NCI-H1105 (cell line): Measurements from ENCODE around the gene ACSBG1.
"Not testable (repeated sequence)": the region's sequence is repeated elsewhere in the genome, so short reads cannot be mapped to it uniquely, and the experiment has no call there.

Experiments
- DNase-seq: peaks from one replicate; lab custom pipeline; 2025; lab: John Stamatoyannopoulos, UW

The ACSBG1 gene

GRCh38 chr15:78164010-78164409, 70.4 kb downstream of the ACSBG1 start:
- no peak for DNase-seq

GRCh38 chr15:78162038-78162437, 72.3 kb downstream of the ACSBG1 start:
- no peak for DNase-seq

- DNase-seq, result no peak
Observed at GRCh38 chr15:78159395-78159794, 75.0 kb downstream of the ACSBG1 start.

- DNase-seq, result no peak
Observed at GRCh38 chr15:78157203-78157602, 77.2 kb downstream of the ACSBG1 start.

GRCh38 chr15:78156653-78157052, 77.7 kb downstream of the ACSBG1 start:
- no peak for DNase-seq

GRCh38 chr15:78155355-78155939, 78.9 kb downstream of the ACSBG1 start:
- no peak for DNase-seq

- DNase-seq, result no peak
Observed at GRCh38 chr15:78154955-78155354, 79.4 kb downstream of the ACSBG1 start.

GRCh38 chr15:78151075-78151474, 83.3 kb downstream of the ACSBG1 start:
- DNase-seq, result not testable (repeated sequence)

GRCh38 chr15:78149805-78150751, 84.3 kb downstream of the ACSBG1 start:
- DNase-seq, result peak; percentile 42

GRCh38 chr15:78149068-78149804, 85.1 kb downstream of the ACSBG1 start, which contains the start of gene IDH3A:
IDH3A (plus strand) TSS chr15:78149362; CDS start chr15:78149404, 42 bp downstream.
- DNase-seq, result peak; percentile 86

- no peak for DNase-seq
Observed at GRCh38 chr15:78148392-78149067, 85.8 kb downstream of the ACSBG1 start.

- no peak for DNase-seq
Observed at GRCh38 chr15:78147566-78147965, 86.8 kb downstream of the ACSBG1 start.

GRCh38 chr15:78146425-78147154, 87.8 kb downstream of the ACSBG1 start:
- DNase-seq, result no peak

- no peak for DNase-seq
Observed at GRCh38 chr15:78142332-78142731, 92.0 kb downstream of the ACSBG1 start.

GRCh38 chr15:78140292-78140691, 94.1 kb downstream of the ACSBG1 start:
- DNase-seq, result no peak

- DNase-seq, result no peak
Observed at GRCh38 chr15:78139578-78139977, 94.8 kb downstream of the ACSBG1 start.

GRCh38 chr15:78133801-78134200, 100.6 kb downstream of the ACSBG1 start:
- no peak for DNase-seq

GRCh38 chr15:78131295-78132061, 102.9 kb downstream of the ACSBG1 start, which contains the start of gene CIB2:
CIB2 (minus strand) TSS chr15:78131445; CDS start chr15:78131215, 230 bp downstream.
- DNase-seq, result peak; percentile 35

GRCh38 chr15:78130466-78131294, 103.7 kb downstream of the ACSBG1 start:
- no peak for DNase-seq
